Measurements from ENCODE around the gene SHISA9.
"Not testable (repeated sequence)": the region's sequence is repeated elsewhere in the genome, so short reads cannot be mapped to it uniquely, and the experiment has no call there.

The SHISA9 gene

DNA sequence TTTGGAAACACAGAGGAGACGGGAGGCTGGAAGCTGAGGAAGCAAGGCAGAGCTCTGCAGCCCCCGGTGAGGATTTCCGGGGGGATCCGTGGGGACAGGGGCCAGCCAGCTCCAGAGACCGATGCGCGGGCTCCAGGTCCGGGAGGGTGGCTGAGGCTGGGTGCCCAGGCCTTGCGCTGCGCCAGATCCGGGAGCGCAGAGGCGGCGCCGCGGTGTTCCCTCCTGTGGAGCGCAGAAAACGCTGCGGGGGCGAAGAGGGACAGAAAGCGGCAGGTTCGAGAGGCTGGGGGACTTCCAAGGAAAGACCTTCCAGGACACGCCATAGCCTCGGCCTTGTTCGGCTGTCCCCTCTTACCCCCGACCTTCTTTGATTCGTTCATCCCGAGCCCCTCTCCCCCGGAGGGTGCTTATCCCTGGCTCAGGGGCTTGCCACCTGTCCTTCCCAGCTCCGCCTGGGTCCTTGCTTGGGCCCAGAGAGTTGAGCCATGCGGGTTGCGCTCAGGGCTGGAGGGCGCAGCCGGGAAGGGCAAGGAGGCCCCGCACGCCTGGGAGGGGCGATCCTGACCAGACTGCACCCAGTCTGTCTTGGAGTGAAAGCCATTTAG, 697 bp upstream of the SHISA9 start:
- DNase-seq: no peak

DNA sequence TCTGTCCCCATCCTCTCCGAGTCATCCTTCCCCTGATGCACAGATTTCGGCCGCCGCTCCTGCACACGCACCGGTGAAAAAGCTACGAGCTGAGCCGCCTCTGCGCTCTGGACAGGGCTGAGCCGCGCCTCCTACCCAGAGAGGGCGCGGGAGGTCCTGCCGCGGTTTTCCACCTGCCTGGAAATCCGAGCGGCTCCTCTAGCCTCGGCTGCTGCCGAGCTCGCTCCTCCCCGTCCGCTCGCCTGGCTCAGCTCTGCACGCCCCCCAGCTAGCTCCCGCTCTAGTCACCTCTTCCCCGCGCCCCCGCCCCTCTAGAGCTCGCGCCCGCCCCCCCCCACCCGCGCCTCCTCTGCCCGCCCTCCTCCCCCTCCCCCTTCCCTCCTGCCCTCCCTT, 198 bp upstream of the SHISA9 start:
- DNase-seq: no peak

DNA sequence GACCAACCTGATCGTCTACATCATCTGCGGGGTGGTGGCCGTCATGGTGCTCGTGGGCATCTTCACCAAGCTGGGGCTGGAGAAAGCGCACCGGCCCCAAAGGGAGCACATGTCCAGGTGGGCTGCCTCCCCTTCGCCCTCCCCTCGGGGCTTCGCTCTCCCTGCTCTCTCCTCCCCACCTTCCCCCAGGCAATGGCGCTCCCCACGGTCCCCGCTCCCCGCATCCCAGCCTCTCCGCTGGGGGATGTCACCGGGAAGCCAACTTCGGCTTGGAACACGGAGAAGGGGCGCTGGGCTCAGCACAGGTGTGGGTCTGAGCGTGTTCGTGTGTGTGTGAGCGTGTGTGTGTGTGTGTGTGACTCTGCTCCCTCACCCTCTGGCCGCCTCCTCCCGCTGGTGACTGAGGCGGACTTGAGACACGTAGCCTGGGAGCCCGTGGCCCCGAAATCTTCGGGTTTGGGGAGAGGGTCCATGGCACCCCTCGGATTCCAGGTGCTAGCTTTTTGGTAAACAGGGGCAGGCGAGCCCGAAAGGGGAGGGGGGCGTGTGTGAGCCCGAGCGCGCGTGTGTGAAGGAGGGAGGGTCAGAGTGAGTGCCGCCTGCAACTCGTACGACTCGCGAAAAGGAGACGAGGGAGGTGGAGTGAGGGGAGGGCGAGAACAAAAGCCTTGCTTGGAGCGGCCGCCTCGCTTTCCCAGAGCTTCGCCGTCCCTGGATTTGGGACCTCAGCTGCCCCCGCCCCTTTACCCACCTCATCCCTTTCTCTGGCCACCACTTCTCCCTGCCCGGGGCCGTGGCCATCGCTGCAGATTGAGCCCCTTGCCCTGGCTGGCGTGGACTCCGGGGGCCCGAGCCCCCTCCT, 1.3 kb downstream of the SHISA9 start:
- no peak for DNase-seq

DNA sequence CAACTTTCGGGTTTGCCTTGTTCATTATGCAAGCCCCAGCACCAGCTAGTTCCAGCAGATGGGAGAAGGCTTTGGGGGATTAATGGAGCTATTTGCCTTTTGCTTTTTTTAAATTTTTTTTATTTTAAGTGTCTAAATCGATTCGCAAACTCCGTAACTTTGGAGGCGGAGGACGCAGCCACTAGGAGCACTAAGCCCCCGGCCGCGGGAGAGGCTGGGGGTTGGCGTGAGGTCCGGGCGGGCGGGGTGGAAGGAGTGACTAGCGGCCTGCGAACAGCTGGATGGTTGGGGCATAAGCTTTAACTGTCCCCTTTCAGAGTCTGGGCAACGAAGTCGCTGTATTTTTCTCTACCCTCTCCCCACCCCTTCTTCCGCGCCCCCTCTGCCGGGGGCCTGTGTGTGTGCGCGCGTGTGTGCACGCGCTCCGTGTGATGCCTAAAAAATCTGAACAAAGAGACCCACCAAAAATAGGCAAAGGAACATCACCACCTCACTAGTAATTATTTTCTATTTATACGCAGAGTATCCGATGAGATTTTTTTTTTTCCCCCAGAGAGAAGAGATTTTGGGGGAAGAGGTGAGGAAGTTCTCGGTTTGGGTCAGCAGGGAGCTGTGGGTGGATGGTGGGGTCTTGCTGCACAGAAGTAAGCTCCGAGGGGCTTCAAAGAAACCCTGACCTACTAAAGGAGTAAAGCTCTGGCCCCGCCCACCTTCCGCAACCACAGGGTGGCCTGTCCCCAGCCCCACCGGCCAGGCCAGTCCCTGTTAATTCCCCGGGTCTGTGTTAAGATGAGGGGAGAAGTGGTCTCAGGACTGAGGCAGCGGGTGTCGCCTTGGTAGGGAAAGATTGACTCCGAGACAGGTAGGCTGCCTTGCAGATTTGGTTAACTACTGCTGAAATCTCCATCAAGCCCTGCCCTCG, 2.3 kb downstream of the SHISA9 start:
- DNase-seq: no peak

DNA sequence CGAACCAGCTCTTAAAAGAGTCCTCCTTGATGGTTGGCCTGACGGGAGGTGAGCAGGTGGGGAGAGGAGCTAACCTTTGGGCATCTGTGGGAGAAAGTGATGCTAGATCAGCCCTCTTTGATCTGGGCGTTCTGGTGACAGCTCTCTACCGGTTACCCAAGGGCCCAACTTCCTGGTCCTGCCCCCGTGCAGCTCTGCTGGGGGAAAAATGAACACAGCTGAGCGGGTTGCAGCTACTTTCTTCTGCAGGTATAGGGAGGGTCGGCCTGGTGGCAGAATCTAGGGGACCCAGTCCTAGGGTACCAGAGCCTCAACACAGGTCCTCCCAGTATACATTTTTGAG, 2.9 kb downstream of the SHISA9 start:
- DNase-seq: no peak

DNA sequence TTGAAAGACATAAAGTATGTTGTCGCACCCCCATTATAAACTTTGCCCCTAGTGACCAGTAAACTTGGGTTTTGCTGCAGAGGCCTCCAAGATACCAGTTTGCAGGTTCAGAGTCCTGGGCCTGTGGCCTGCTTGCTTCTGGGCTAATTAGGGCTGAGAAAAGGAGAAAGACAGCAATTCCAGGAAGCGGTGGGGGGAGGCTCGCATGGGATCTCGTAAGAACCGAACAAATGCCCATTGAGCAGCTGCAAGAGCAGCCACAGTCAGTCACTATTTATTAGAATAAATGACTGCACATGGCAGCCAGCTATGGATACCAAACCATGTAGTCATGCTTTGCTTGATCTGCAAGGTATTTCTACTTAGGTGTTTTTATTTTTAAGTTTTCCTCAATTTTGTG, 4.9 kb downstream of the SHISA9 start:
- no peak for DNase-seq

DNA sequence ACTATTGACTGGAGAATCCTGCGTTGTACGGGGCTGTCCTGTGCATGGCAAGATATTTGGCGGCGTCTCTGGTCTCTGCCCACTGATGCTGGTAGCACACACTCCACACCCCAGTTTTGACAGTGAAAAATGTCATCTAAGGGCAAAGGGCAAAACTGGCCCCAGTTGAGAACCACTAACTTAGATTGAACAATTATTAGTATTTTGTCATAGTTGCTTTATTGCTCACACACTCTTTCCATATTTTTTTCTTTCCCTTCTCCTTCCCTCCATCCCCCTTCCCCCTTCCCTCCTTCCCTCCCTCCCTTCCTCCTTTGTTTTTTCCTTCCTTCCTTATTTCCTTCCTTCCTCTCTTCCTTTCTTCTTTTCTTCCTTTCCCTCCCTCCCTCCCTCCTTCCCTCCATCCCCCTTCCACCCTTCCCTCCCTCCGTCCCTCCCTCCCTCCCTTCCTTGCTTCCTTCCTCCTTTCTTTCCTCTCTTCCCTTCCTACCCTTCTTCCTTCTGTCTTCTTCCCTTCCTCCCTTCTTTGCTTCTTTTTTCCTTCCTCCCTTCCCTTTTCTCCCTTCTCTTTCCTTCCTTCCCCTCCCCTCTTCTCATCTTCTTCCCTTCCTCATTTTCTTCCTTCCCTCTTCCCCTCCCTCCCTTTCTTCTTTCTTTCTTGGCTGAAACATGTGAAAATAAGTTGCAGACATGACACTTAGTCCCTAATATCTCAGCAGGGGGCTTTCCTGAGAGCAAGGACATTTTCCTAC, 5.5 kb downstream of the SHISA9 start:
- DNase-seq: no peak

DNA sequence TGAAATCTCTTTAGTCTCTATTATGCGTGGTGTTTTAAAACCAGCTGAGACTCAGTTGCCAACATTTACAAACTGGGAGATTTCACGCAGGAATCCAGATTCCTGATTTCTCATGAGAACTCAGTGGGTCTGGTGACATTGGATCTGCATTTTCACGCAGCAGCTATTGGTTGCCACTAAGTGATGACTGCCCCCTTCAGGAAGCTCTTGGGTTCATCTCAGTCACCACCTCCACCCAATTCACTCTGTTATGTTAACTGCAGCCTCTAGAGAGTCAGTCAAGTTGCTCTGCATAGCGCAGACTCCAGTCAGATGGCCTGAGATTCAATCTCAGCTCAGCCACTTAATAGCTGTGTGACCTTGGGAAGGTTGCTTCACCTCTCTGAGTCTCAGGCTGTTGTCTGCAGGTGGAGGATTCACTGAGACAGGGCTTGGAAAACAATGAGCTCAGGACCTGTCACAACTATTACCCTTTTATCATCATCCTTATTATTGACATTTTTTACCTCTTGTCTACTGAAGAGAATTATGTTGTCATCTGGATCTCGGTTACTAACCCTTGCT, 6.4 kb downstream of the SHISA9 start:
- peak; percentile 20 for DNase-seq

DNA sequence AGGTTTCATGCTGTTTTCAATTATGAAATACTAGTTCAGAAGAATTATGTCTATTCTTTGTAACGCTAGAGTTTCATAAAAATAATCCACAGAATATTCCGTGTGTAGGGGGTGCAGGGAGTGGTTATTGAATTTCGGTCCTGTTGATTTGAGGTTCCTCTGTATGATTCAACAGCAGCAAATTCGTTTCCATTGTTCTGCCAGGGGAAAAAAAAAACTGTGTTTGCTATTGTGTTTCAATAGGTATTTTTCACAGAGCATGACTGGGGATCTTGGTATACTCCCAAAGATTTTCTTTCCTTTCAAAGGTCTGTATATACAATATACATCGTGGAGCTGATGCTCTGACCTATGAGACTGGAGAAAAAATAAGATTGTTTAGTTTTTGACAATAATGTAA, 15.8 kb downstream of the SHISA9 start:
- DNase-seq: no peak

DNA sequence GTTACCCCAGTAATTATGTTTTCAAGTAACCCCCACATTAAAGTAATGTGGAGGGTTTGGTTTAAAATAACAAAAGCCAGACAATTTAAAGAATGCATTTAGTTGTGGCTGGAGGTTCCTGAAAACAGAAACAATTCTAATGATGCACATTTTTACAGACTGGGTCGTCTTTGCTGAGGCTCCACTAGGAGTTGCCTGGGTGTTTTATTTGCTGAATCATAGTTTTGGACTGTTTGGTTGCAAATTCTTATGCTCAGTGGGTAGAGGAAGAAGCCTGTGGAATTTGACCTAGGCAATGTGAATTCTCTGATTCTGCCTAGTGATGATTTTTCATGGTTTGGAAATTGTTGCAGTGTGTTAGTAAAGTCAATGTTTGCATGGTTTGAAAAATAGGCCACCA, 16.3 kb downstream of the SHISA9 start:
- DNase-seq: no peak

DNA sequence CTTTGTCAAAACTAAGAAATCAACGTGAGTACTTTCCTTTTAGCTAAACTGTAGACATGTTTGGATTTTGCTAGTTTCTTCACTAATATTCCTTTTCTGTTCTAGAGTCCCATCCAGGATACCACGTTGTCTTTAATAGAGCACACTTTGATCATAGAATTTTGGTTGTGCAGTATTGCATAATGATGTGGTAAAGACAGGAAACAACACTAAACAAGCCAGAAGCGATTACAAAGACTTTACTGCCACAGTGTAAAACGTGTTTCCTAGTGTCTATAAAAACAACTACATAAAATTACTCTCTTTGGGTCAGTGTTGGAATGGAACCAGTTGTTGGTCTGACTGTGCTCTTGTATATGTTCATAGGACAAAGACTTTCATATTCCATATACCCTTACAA, 19.3 kb downstream of the SHISA9 start:
- DNase-seq: peak; percentile 13

DNA sequence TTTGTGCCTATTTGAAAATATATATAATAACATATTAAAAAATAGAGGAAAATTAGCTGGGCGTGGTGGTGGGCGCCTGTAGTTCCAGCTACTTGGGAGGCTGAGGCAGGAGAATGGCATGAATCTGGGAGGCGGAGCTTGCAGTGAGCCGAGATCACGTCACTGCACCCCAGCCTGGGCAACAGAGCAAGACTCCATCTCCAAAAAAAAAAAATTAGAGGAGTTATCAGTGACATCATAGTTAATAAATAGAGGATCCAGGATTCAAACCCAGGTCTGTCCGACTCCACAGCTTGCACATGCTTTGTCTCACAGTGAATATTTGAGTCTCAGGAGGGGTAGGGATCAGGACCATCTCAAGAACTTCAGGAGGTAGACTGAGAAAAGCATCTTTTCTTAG, 22.2 kb downstream of the SHISA9 start:
- DNase-seq: not testable (repeated sequence)

DNA sequence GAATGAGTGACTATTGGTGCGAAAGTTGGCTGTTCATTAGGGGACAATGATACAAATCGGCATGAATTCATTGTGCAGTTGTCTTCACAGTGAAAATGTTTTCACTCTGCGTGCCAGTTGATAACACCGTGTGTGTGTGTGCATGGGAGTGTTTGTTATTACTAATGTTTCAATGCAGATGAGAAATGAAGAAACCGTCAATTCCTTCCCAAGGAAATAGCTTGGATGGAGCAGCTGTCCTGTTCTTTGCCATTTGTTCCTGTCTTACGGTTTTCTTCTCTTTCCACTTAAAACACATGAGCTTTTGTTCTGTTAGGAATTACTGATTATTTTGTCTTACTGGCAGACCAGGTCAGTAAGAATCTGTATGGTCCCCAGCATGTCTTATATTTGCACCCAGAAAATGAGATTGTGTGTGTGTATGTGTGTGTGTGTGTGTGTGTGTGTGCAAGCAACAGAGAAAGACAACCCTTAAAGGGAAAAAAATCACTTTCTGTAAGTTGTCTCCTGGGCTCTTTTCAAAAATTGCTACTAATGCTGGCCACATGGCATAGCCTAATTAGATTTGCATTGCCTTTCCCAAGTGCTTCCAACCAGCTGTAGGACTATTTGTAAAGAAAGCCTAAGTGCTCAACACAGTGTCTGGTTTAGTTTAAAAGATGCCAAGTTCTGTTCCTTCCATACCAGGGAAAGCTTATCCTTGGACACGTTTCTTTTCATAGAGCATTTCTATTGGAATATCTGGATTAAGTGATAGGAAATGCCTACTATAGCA, 23.8 kb downstream of the SHISA9 start:
- DNase-seq: no peak

DNA sequence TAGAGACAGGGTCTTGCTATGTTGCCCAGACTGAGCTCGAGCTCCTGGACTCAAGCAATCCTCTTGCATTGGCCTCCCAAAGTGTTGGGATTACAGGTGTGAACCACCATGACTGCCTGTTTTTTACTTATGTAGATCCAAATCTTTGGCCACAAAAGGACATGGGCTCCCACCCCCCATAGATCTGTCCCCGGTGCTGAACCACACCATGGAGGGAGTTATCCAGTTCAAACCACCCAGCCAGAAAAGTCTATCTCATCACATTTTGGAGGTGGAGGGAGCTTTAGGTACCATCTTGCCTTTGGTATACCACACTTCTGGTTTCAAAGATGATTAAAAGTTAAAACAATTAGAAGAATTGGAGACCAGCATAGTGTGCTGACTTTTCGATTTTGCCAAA, 26.2 kb downstream of the SHISA9 start:
- DNase-seq: no peak

DNA sequence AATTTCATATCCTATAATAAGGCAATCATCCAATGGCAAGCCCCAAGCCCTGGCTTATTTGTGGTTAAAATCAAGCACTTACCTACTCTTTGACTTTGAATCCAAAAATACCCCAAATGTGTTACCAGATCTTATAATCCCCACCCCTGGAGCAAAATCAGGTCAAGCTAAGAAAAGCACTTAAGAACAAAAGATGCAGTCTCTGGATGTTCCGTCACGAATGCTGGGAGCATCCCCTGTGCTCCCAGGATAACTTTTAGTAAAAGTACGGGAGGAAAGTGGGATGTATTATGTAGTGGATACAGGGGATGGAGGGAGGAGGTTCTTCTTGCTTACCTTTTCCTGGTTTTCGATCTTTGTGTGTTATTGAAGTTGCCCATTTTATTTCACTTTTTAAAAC, 29.5 kb downstream of the SHISA9 start:
- no peak for DNase-seq

DNA sequence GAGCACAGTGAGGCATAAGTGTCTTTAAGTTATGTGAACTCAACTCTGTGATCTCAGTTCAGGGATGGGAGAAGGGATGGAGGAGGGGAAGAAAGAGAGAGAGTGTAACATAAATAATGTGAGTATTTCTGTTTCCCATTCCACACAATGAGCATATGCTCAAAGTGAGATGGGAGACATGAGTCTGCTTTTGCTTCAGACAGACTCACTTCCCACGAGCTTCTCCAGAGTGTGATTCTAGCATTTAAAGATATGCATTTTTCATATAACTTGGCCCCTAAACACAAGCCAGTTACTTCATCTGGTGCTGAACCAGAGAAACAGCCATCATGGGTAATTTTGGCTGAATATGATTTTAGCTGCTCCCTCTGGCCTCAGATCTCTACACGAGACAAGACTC, 35.0 kb downstream of the SHISA9 start:
- no peak for DNase-seq

DNA sequence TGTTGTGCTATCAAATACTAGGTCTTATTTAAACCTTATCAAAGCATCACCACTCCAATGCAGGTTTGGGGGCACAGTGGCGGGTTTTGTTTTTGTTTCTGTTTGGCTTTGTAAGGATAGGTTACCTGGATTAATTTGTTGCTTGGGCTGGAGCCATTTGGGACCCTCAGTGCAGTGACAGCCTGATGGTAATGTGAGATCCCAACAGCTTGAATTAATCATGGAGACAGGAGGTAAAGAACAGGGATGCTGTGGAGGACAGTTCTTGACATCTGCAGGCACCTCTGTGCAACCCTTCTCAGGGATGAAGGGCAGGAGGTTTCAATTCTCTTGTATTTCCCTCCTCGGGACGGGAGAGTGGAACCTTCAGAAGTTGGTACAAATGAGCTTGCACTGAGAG, 40.5 kb downstream of the SHISA9 start:
- DNase-seq: no peak

DNA sequence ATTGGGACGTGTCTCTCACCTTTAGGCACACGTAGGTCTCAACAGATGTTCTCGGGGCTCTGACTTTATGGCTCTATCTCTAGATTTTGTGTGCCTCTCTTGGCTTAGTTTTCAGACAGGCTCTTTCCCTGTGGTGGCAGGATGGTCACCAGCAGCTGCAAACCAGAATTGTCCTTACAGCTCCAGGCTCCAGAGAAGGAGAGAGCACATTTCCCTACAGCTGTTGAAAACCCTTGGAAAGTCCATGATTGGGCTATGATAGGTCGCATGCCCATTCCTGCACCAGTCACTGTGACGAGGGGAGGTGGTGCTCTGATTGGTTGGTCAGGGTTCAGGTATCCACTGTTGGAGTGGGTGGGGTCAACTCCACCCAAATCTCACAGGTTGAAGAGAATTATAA, 41.5 kb downstream of the SHISA9 start:
- DNase-seq: no peak

DNA sequence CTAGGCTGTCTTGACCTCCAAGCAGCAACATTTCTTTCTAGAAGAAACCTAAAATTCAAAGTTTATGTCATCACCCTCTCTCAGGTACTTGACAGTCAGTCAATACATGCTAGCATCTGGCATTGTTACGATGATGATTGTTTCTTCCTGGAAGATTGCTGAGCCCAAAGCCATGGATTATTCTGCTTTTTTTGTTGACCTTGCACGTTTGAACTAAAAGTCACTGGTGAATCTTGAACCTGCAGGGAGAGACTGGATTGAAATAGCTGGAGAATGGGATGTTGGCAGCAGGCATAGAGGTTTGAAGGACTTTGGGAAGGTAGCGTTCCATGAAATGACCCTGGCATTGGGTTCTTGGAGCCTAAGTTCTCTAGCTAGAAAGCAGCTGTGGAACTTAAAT, 42.9 kb downstream of the SHISA9 start:
- no peak for DNase-seq

DNA sequence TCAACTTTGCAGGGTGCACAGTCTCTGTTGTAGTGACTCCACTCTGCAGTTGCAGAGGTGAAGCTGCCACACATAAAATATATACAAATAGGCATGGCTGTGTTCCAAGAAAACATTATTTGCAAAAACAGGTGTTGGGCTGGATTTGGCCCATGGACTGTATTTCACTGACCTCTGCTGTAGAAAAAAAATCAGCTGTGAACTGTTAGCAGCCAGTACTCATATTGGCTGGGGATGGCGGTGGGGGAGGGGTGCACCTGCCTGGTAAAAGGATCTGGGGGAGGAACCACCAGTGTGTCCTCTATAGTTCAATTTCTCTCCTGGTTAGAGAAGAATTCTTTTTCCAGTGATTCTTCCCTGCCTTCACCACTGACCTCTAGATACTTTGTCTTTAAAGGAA, 50.0 kb downstream of the SHISA9 start:
- no peak for DNase-seq

DNA sequence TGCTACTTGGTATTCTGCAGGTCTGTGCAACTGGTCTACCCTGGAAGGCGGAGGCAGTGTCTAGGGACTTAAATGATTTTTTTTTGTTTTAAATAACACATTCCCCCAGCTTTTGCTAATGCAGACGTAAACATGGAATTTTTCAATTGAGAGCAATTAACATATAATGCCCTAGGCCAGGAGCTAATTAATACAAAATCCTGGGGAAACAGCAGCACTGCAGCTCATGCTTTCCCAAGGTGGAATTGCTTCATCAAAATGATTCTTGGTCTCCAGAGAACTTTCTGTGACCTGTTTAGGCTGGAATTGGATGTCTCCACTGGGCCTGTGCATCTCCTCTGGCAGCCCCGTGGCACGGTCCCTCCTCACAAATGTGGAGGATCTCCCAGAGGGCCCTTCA, 50.6 kb downstream of the SHISA9 start:
- no peak for DNase-seq

DNA sequence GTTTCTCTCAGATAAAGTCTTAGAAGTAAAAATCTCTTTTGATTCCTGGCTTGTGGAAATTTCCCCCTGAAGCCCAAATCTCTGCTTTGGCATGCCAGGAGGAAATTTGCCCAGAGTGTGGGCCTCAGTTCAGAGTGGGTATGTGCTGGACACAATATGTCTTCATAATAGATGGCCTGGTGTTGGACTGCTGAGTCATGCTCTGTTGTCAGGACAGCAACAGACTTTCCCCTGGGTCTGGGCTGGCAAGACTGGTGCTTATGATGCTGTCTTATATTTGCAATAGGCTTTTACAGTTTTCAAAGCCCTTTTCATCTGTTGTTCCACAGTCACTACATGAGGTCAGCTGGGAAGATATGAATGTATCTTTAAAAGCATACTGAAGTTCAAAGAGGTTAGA, 57.0 kb downstream of the SHISA9 start:
- no peak for DNase-seq
